Colonic mucosa (tissue), 4 donors: ENCODE data around the gene FAM53A. TPM values are rescaled to one million over a fixed set of nuclear protein-coding genes. Genes with fewer than 3 reads are reported as not detected.
A peak's percentile ranks its signal among the peaks of the same experiment; 100 is the strongest.

Source experiments
- DNase-seq: peaks from one replicate; pipeline ENCODE4 v3.0.0-alpha.2; 2020
- H3K27ac ChIP-seq: fragments of 200-600 bp; one replicate; pipeline ENCODE4 v1.8.0; 2021
- H3K27me3 ChIP-seq: fragments of 200-600 bp; one replicate; pipeline ENCODE4 v1.8.0; 2021
- H3K36me3 ChIP-seq: fragments of 200-600 bp; one replicate; pipeline ENCODE4 v1.8.0; 2021
- H3K4me1 ChIP-seq: fragments of 200-600 bp; one replicate; pipeline ENCODE4 v1.8.0; 2021; ENCODE audit warnings: mild to moderate bottlenecking
- H3K4me3 ChIP-seq: fragments of 200-600 bp; one replicate; pipeline ENCODE4 v1.8.0; 2021
- H3K9ac ChIP-seq, 2 donors: one replicate each; pipeline ENCODE4 v1.7.0; 2013; ENCODE audit warnings: control low read depth in 2 of 2, low read depth in 2 of 2, low read length in 2 of 2
- H3K9me3 ChIP-seq: fragments of 200-600 bp; one replicate; pipeline ENCODE4 v1.8.0; 2021
- CTCF ChIP-seq: fragments of 200-600 bp; IDR thresholded peaks from one replicate; pipeline ENCODE4 v1.8.0; 2022; ENCODE audit warnings: antibody characterized with exemption, mild to moderate bottlenecking
- intact Hi-C: fragments of 100-400 bp; cut with DNase I; formaldehyde crosslinking; loops from one replicate; pipeline ENCODE4 v1.14.1; 2022
- total RNA-seq, 2 donors: library from RNA; stranded (reverse); fragmentation: NEBNext Ultra II Directional in 1 of 2; extraction: Animal tissue kit (Norgen Biotek cat#: 25700) in 1 of 2; gene quantifications; one replicate each; pipeline ENCODE4 v1.2.1, GENCODE V29; 2021
- donor health status: healthy.
- donor health status: DM: no; HTN: no; CAD: no.
- donor health status: DM: no; HTN: no; CAD: no.

The FAM53A gene
- total RNA-seq, 2 donors from 2014 or later, result 0.86 to 1.5 TPM

- intact Hi-C loops, result no loop called here
- no peaks in the 10 kb centered on the region for H3K9me3 ChIP-seq
- no peak for TF ChIP-seq CTCF
- no peaks in the 10 kb centered on the region for H3K27me3 ChIP-seq
- DNase-seq, result no peak
- H3K4me1 ChIP-seq, result no peaks in the 10 kb centered on the region
- H3K36me3 ChIP-seq, result no peaks in the 10 kb centered on the region
- H3K27ac ChIP-seq, result no peak overlapping the region
- no peak overlapping the region for H3K9ac ChIP-seq
- no peak overlapping the region for H3K4me3 ChIP-seq
Measured at GRCh38 chr4:1616557-1616930, 67.6 kb downstream of the FAM53A start.

DNA sequence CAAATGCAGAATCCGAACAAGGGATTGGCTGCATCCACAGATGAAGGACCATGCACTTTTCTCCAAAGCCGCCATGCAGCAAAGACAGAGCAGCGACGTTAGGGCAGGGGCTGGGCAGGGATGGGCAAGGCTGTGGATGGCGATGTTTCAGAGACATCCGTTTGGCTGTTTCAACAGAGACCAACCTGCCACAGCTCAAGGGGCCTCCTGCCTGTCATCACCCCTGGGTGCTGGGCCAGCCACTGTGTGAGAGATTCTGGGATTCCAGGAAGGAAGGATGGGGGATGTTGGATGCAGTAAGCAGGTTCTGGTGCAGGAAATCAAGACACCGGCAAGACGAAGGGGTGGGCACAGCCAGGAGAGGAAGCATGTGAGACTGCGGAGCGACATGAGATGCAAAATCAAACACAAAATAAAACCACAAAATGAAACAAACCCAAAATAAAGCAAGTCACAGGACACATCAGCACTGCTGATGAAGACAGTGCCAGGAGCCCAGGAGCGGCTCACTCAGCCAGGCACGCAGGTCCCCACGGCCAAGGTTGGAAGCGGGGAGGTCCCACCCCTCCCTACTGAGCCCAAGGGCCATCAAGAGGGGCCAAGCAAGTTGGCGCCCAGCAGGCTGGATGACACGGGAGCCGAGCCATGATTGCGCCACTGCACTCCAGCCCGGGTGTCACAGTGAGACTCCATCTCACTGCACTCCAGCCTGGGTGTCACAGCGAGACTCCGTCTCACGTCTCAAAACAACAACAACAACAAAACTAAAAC, 68.1 kb downstream of the FAM53A start:
- intact Hi-C loops, result no loop called here
- no peak overlapping the region for H3K27ac ChIP-seq
- DNase-seq, result no peak

GRCh38 chr4:1614854-1615595, 69.1 kb downstream of the FAM53A start:
- H3K36me3 ChIP-seq, result no peaks in the 10 kb centered on the region
- no peaks in the 10 kb centered on the region for H3K4me1 ChIP-seq
- no peaks in the 10 kb centered on the region for H3K9me3 ChIP-seq
- no peaks in the 10 kb centered on the region for H3K27me3 ChIP-seq
- peak; percentile 43 for DNase-seq
- no peak for TF ChIP-seq CTCF
- intact Hi-C loops, result no loop called here
- no peak overlapping the region for H3K4me3 ChIP-seq
- no peak overlapping the region for H3K27ac ChIP-seq
- H3K9ac ChIP-seq, result no peak overlapping the region

More for the DNA sequence above, 68.1 kb downstream of the FAM53A start:
- Histone ChIP-seq H3K9me3 (no peaks in the 10 kb centered on the region), H3K4me1 (no peaks in the 10 kb centered on the region), H3K9ac (no peak overlapping the region), H3K36me3 (no peaks in the 10 kb centered on the region), H3K4me3 (no peak overlapping the region), H3K27me3 (no peaks in the 10 kb centered on the region)
- TF ChIP-seq CTCF, result no peak

DNA sequence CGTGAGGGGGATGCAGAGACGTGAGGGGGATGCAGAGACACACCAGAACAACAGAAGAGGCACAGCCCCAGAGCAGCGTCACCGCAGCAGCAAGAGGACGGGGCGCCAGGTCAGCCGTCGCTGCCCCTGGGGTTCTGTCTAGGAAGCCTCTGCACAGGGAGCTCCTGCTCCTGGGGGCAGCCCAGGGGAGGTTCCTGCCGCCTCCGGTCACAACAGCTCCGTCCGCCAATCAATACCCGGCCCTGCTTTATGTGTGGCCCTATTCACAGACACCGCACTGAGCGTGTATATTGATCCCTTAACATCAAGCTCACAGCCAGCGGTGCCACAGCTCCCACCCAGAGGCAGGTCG, 69.6 kb downstream of the FAM53A start:
- no peak overlapping the region for H3K27ac ChIP-seq
- H3K4me1 ChIP-seq, result no peaks in the 10 kb centered on the region
- H3K4me3 ChIP-seq, result no peak overlapping the region
- TF ChIP-seq CTCF, result no peak
- intact Hi-C loops, result no loop called here
- H3K9me3 ChIP-seq, result no peaks in the 10 kb centered on the region
- no peak overlapping the region for H3K9ac ChIP-seq
- no peaks in the 10 kb centered on the region for H3K27me3 ChIP-seq
- no peaks in the 10 kb centered on the region for H3K36me3 ChIP-seq
- DNase-seq, result no peak

DNA sequence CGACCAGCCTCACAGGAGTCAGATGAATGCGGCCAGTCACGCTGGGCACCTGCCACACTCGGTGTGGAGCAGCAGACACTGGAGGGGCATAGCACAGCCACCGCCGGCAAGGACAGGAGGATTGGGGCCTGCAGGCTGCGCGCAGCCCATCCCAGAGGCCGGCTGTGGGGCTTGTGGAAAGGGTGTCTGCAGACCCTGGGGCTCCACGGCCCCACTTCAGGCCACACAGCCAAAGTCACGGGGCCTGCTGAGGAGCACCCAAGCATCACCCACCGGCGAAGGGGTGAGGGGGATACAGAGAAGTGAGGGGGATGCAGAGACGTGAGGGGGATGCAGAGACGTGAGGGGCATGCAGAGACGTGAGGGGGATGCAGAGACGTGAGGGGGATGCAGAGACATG, 70.1 kb downstream of the FAM53A start:
- TF ChIP-seq CTCF, result no peak
- no peak for DNase-seq

More for the DNA sequence above, 70.1 kb downstream of the FAM53A start:
- H3K4me3 ChIP-seq, result no peak overlapping the region
- H3K4me1 ChIP-seq, result no peaks in the 10 kb centered on the region
- intact Hi-C loops, result no loop called here
- H3K9ac ChIP-seq, result no peak overlapping the region
- H3K36me3 ChIP-seq, result no peaks in the 10 kb centered on the region
- no peaks in the 10 kb centered on the region for H3K27me3 ChIP-seq
- H3K27ac ChIP-seq, result no peak overlapping the region
- H3K9me3 ChIP-seq, result no peaks in the 10 kb centered on the region
